A549 (cell line): ENCODE measurements around the gene BFSP1. TPM values are rescaled to one million over a fixed set of nuclear protein-coding genes. Genes with fewer than 3 reads are reported as not detected.

Experiments
- ATAC-seq, 2 experiments: fragments of 200-7000 bp in 1 of 2; fragments of >200 bp in 1 of 2; cut with Nextera tagmentation in 1 of 2; cut with Tn5 transposase in 1 of 2; 3 replicates each; pipeline versions ENCODE4 v1.8.0 to v1.9.1; 2018 to 2020; ENCODE audit warnings: mild to moderate bottlenecking in 1 of 2, moderate library complexity in 1 of 2
- CTCF ChIA-PET: fragments of 300-600 bp; sonication (Branson Sonifier 250); formaldehyde crosslinking; extraction: SDS; loops from one replicate; lab custom pipeline; 2021; ENCODE audit warnings: antibody characterized with exemption, inconsistent platforms; lab: Yijun Ruan, JAX
- POLR2A ChIA-PET: fragments of 350-600 bp; formaldehyde crosslinking; extraction: SDS; loops from one replicate; lab custom pipeline; 2021; ENCODE audit warnings: antibody characterized with exemption, inconsistent platforms; lab: Yijun Ruan, JAX
- DNase-seq, 2 experiments: peaks; one replicate each; pipeline versions ENCODE4 v3.0.0 to v3.0.0-alpha.2; 2011 to 2016; ENCODE audit warnings: low read depth in 1 of 2, low spot score in 1 of 2
- FAIRE-seq: peaks from 2 replicates; lab custom pipeline; 2011; peaks lifted over from hg19 to GRCh38; lab: Jason Lieb, UNC
- H3K27ac ChIP-seq, 2 experiments: fragments of >200 bp; sonication (Bioruptor Twin); formaldehyde crosslinking; 3 replicates each; pipeline ENCODE4 v1.5.1; 2016 to 2017
- H3K4me1 ChIP-seq: fragments of >200 bp; sonication (Bioruptor Twin); formaldehyde crosslinking; 3 replicates; pipeline ENCODE4 v1.6.1; 2016
- H3K4me2 ChIP-seq: fragments of >200 bp; sonication (Bioruptor Twin); formaldehyde crosslinking; 3 replicates; pipeline ENCODE4 v1.6.1; 2016
- H3K4me3 ChIP-seq: fragments of >200 bp; sonication (Bioruptor Twin); formaldehyde crosslinking; 3 replicates; pipeline ENCODE4 v1.5.1; 2016
- H3K9me3 ChIP-seq: fragments of >200 bp; sonication (Bioruptor Twin); formaldehyde crosslinking; 3 replicates; pipeline ENCODE4 v1.6.1; 2016
- CBX2 ChIP-seq: fragments of 200-600 bp; sonication (generic); IDR thresholded peaks from 2 replicates; pipeline ENCODE4 v1.6.1; 2016; ENCODE audit warnings: low read depth, mild to moderate bottlenecking, borderline replicate concordance
- CEBPB ChIP-seq, 2 experiments: fragments of >200 bp in 1 of 2; sonication (Bioruptor Twin) in 1 of 2; formaldehyde crosslinking in 1 of 2; IDR thresholded peaks; 2 replicates each; pipeline ENCODE4 v1.6.1; 2012 to 2016
- EHF ChIP-seq: fragments of 250-450 bp; sonication (Bioruptor Pico); IDR thresholded peaks from 2 replicates; pipeline ENCODE4 v1.5.0; 2020; ENCODE audit warnings: mild to moderate bottlenecking
- EHMT2 ChIP-seq: fragments of 200-600 bp; sonication (generic); IDR thresholded peaks from 2 replicates; pipeline ENCODE4 v1.6.1; 2016; ENCODE audit warnings: antibody characterized with exemption, low read depth, mild to moderate bottlenecking, moderate library complexity
- EP300 ChIP-seq, 2 experiments: fragments of >200 bp; sonication (Bioruptor Twin); formaldehyde crosslinking; IDR thresholded peaks; 2 replicates in 1 of 2; 3 replicates in 1 of 2; pipeline ENCODE4 v1.6.1; 2016 to 2017
- ESRRA ChIP-seq: fragments of 150-350 bp; IDR thresholded peaks from 2 replicates; pipeline ENCODE4 v1.6.1; 2014; ENCODE audit warnings: mild to moderate bottlenecking, low read length, borderline replicate concordance
- FOSL2 ChIP-seq, 2 experiments: fragments of 450-650 bp in 1 of 2; fragments of >200 bp in 1 of 2; sonication (Bioruptor Twin) in 1 of 2; formaldehyde crosslinking; IDR thresholded peaks; 2 replicates each; pipeline versions ENCODE4 v1.5.0 to v1.6.1; 2016 to 2020; ENCODE audit warnings: mild to moderate bottlenecking in 1 of 2, moderate library complexity in 1 of 2
- FOXS1 ChIP-seq: fragments of 250-450 bp; sonication (Bioruptor Pico); IDR thresholded peaks from 2 replicates; pipeline ENCODE4 v1.5.0; 2020; ENCODE audit warnings: mild to moderate bottlenecking, moderate library complexity
- HOXA7 ChIP-seq: fragments of 250-450 bp; sonication (Bioruptor Pico); IDR thresholded peaks from 2 replicates; pipeline ENCODE4 v1.5.0; 2020; ENCODE audit warnings: mild to moderate bottlenecking, moderate library complexity
- HOXB5 ChIP-seq: fragments of 250-450 bp; sonication (Bioruptor Pico); IDR thresholded peaks from 2 replicates; pipeline ENCODE4 v1.5.0; 2020; ENCODE audit warnings: mild to moderate bottlenecking, moderate library complexity
- KDM1A ChIP-seq: fragments of 200-600 bp; sonication (generic); IDR thresholded peaks from 2 replicates; pipeline ENCODE4 v1.6.1; 2016; ENCODE audit warnings: low read depth, mild to moderate bottlenecking
- KDM5A ChIP-seq: fragments of 200-600 bp; sonication (generic); IDR thresholded peaks from 2 replicates; pipeline ENCODE4 v1.6.1; 2016; ENCODE audit warnings: antibody characterized with exemption, mild to moderate bottlenecking
- MAZ ChIP-seq: fragments of 150-350 bp; IDR thresholded peaks from 2 replicates; pipeline ENCODE4 v1.6.1; 2014; ENCODE audit warnings: antibody characterized with exemption, low read depth, low read length, borderline replicate concordance
- MYC ChIP-seq: IDR thresholded peaks from 2 replicates; pipeline ENCODE4 v1.6.1; 2012; ENCODE audit warnings: mild to moderate bottlenecking, inconsistent platforms, low read length, improper control_type of control experiment, borderline replicate concordance
- NFE2L2 ChIP-seq: fragments of 150-350 bp; conservative IDR thresholded peaks from 2 replicates; pipeline ENCODE4 v1.6.1; 2014; ENCODE audit warnings: low read length
- RAD21 ChIP-seq, 2 experiments: fragments of >200 bp in 1 of 2; sonication (Bioruptor Twin) in 1 of 2; formaldehyde crosslinking in 1 of 2; IDR thresholded peaks in 1 of 2; conservative IDR thresholded peaks in 1 of 2; 2 replicates in 1 of 2; 3 replicates in 1 of 2; pipeline ENCODE4 v1.6.1; 2012 to 2018; ENCODE audit warnings: inconsistent platforms in 1 of 2
- RCOR1 ChIP-seq: fragments of 150-350 bp; IDR thresholded peaks from 2 replicates; pipeline ENCODE4 v1.6.1; 2014; ENCODE audit warnings: antibody characterized with exemption, low read length, low read depth
- RFX5 ChIP-seq: fragments of 450-650 bp; IDR thresholded peaks from 2 replicates; pipeline ENCODE4 v1.7.1; 2014; ENCODE audit warnings: antibody characterized with exemption, mild to moderate bottlenecking, moderate library complexity
- TFCP2L1 ChIP-seq: fragments of 250-450 bp; sonication (Bioruptor Pico); IDR thresholded peaks from 2 replicates; pipeline ENCODE4 v1.5.0; 2021; ENCODE audit warnings: mild to moderate bottlenecking
- TP53 ChIP-seq: fragments of 250-450 bp; sonication (Bioruptor Pico); IDR thresholded peaks from 2 replicates; pipeline ENCODE4 v1.5.0; 2021; ENCODE audit warnings: mild to moderate bottlenecking, moderate library complexity
- ZNF302 ChIP-seq: fragments of 250-450 bp; sonication (Bioruptor Pico); IDR thresholded peaks from 2 replicates; pipeline ENCODE4 v1.9.0; 2021; ENCODE audit warnings: inconsistent platforms, mild to moderate bottlenecking, moderate library complexity
- WGBS: methylation state at CpG from one replicate; pipeline ENCODE4 v1.1.6; 2017; ENCODE audit errors: missing lambda C conversion rate; 5-methylcytosine and 5-hydroxymethylcytosine counted together
- polyA plus RNA-seq, 4 experiments: library from polyadenylated mRNA; depleted of rRNA in 3 of 4; stranded (reverse); fragments of >200 nt; fragmentation: RNase III in 1 of 4; extraction: RNeasy Plus Mini Kit Qiagen cat#74134 plus additional on column Dnase treatment in 1 of 4; gene quantifications; 2 replicates in 3 of 4; 3 replicates in 1 of 4; pipeline ENCODE4 v1.2.3, GENCODE V29; 2011 to 2017
- TF ChIP-seq, protein P1 (sequence below): fragments of >200 bp; sonication (Bioruptor Twin); formaldehyde crosslinking; IDR thresholded peaks from 2 replicates; pipeline ENCODE4 v1.6.1; 2016
- TF ChIP-seq, protein P2 (sequence below): fragments of >200 bp; sonication (Bioruptor Twin); formaldehyde crosslinking; IDR thresholded peaks from 3 replicates; pipeline ENCODE4 v1.5.1; 2016
- TF ChIP-seq, protein P3 (sequence below): IDR thresholded peaks from 2 replicates; pipeline ENCODE4 v1.6.1; 2012
- TF ChIP-seq, protein P4 (sequence below): fragments of 450-650 bp; IDR thresholded peaks from 2 replicates; pipeline ENCODE4 v1.6.1; 2014; ENCODE audit warnings: antibody characterized with exemption

The BFSP1 gene
- polyA plus RNA-seq, 2 of the 4 experiments (the other 2 are of a cell fraction): 7.2 to 8.3 TPM

DNA sequence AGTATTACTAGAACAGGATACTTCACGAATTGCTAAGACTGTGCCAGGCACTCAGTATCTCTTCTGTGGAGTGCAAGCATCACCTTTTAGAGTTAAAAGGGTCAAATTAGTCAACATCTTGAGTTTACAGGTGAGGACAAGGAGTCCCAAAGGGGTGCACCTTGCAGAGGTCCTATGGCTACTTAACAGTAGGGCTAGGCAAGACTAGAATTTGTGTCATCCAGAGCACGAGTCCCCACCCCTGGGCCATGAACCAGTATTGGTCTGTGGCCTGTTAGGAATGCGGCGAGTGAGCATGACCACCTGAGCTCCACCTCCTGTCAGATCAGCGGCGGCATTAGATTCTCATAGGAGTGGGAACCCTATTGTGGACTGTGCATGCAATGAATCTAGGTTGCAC lies 28.2 kb upstream of the BFSP1 start:
- TF ChIP-seq HOXB5: no peak
- TF ChIP-seq, protein P1, sequence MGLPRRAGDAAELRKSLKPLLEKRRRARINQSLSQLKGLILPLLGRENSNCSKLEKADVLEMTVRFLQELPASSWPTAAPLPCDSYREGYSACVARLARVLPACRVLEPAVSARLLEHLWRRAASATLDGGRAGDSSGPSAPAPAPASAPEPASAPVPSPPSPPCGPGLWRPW: no peak
- FAIRE-seq: no peak
- no peak for ATAC-seq
- Histone ChIP-seq H3K4me1 (peaks cover 69% of the 10 kb centered on the region), H3K4me2 (peak overlapping the region; percentile 92), H3K4me3 (no peak overlapping the region), H3K27ac (peak overlapping the region; percentile 89 to 96), H3K9me3 (no peaks in the 10 kb centered on the region)
- POLR2A ChIA-PET: interaction anchor here (0.7 to 4.9 kb wide), 5 partner anchors 12 to 297 kb away, joined by 3 to 127 read pairs (median 4); partner anchors contain the start of genes BFSP1 and DSTN
- 82% methylated on average over 6 of the region's 6 CpGs for WGBS
- CTCF ChIA-PET: interaction anchor here (0.6 to 2.5 kb wide), 7 partner anchors 9 to 695 kb away, joined by 3 to 14 read pairs (median 3); no protein-coding TSS in a partner anchor
- no peak for DNase-seq

DNA sequence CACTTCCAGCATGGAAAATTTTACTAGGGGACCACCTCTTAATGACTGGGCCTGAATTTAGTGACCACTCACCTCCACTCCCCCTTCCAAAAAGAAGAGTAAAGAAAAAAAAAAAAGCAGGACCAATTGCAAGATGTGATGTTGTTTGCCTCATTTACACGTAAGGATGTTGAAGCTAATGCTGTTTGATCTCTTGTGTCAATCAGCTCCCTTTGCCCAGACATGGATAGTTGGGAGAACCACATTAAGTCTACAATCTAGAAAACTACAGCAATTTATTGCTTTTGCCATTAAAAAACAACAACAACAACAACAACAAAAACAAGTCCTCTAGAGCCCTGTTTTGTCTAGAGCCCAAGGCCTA lies 27.7 kb upstream of the BFSP1 start:
- POLR2A ChIA-PET: interaction anchor here (0.7 to 4.9 kb wide), 5 partner anchors 12 to 297 kb away, joined by 3 to 127 read pairs (median 4); partner anchors contain the start of genes BFSP1 and DSTN
- DNase-seq (no peak), ATAC-seq (peak; percentile 2 to 7; a peak in 2 of 6 replicates), FAIRE-seq (no peak)
- no peak overlapping the region for H3K4me3 ChIP-seq
- CTCF ChIA-PET: interaction anchor here (0.6 to 3.7 kb wide), 8 partner anchors 9 to 696 kb away, joined by 3 to 30 read pairs (median 3); no protein-coding TSS in a partner anchor
- peak overlapping the region; percentile 92 for H3K4me2 ChIP-seq
- peak overlapping the region; percentile 89 to 96 for H3K27ac ChIP-seq
- WGBS: 22% methylated on average over 1 of the region's 1 CpG
- TF ChIP-seq FOXS1 (0 out of 2 replicates have a peak, but pooled peaks have one; percentile 48), ZNF302 (CRISPR knock-in tag) (0 out of 2 replicates have a peak, but pooled peaks have one; percentile 42), HOXB5 (0 out of 2 replicates have a peak, but pooled peaks have one; percentile 14), EP300 (IDR thresholded peaks at IDR 0.05) (no peak), TFCP2L1 (CRISPR knock-in tag) (no peak), ESRRA (no peak; the same call in 1 of the 2 replicates), EHF (no peak), RCOR1 (no peak), NFE2L2 (0 out of 2 replicates have a peak, but pooled peaks have one; percentile 15), HOXA7 (CRISPR knock-in tag) (peak; percentile 50; the same call in 1 of the 2 replicates)
- TF ChIP-seq, all 56 proteins: peak for 5
- peaks cover 68% of the 10 kb centered on the region for H3K4me1 ChIP-seq
- H3K9me3 ChIP-seq: no peaks in the 10 kb centered on the region

DNA sequence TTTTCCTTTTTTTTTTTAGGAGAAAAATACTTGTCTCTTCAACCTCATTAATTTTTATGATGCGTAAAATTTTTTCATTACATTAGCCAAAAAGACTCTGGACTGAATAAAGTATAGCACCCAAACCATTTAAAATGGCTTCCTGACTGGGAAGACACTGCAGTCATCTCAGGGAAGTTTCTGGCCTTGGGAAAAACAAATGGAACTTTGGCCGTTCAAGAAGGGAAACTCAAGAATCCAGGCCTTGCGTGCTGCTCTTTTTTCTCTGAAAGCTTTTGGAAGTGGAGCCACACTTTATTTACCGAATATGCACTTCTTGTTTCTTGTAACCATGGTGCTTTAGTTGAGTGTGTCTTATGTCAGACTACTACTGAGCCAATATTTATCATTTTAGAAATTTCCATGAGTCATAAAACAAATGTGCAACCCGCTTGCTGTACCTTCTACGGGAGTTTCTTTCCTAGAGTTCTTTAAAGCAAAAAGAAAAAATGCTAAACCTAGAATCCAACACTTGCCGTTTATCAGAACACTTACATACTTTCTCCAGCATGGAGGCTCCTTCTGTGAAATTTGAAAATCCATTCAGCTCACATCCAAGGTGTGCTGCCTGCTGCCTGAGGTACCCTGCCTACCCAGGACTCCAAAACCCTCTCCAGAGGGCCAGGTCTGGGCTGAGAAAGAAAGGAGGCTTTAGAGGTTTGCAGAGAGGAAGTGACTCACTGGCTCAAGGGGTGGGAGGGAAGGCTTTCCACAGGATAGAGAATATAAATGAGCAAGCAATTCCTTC lies 27.2 kb upstream of the BFSP1 start:
- Histone ChIP-seq H3K27ac (peak overlapping the region; percentile 89 to 96), H3K4me3 (peak overlapping the region; percentile 26), H3K4me1 (peaks cover 62% of the 10 kb centered on the region), H3K9me3 (no peaks in the 10 kb centered on the region), H3K4me2 (peak overlapping the region; percentile 92)
- ATAC-seq (peak; percentile 92 to 94), FAIRE-seq (peak; percentile 96), DNase-seq (peak; percentile 92 to 93)
- WGBS: 2% methylated on average over 7 of the region's 7 CpGs
- ChIA-PET CTCF (interaction anchor here (0.7 to 3.7 kb wide), 15 partner anchors 8 to 60 kb away, joined by 3 to 30 read pairs (median 4); partner anchors contain the start of gene DSTN), POLR2A (interaction anchor here (0.7 to 4.9 kb wide), 7 partner anchors 13 to 298 kb away, joined by 3 to 127 read pairs (median 5); partner anchors contain the start of genes BFSP1 and DSTN)
- TF ChIP-seq MAZ (peak; percentile 30; the same call in 1 of the 2 replicates), MYC (no peak), EHMT2 (no peak), KDM5A (no peak), CEBPB (IDR thresholded peaks at IDR 0.05) (peak; percentile 61 to 77; a peak in 3 of 4 replicates), EP300 (IDR thresholded peaks at IDR 0.05) (peak in 1 of 2 experiments; percentile 65; a peak in 2 of 5 replicates), CBX2 (no peak), FOSL2 (IDR thresholded peaks at IDR 0.05) (peak; percentile 75), FOSL2 (CRISPR knock-in tag; IDR thresholded peaks at IDR 0.05) (peak; percentile 98), ZNF302 (CRISPR knock-in tag) (peak; percentile 82), RFX5 (no peak), RAD21 (conservative IDR thresholded peaks at IDR 0.05 in 1 of 2, IDR thresholded peaks at IDR 0.05 in 1 of 2) (no peak; a peak in 4 of 5 replicates), KDM1A (no peak), TP53 (no peak; the same call in 1 of the 2 replicates), HOXA7 (CRISPR knock-in tag) (0 out of 2 replicates have a peak, but pooled peaks have one; percentile 11)
- TF ChIP-seq, protein P2, sequence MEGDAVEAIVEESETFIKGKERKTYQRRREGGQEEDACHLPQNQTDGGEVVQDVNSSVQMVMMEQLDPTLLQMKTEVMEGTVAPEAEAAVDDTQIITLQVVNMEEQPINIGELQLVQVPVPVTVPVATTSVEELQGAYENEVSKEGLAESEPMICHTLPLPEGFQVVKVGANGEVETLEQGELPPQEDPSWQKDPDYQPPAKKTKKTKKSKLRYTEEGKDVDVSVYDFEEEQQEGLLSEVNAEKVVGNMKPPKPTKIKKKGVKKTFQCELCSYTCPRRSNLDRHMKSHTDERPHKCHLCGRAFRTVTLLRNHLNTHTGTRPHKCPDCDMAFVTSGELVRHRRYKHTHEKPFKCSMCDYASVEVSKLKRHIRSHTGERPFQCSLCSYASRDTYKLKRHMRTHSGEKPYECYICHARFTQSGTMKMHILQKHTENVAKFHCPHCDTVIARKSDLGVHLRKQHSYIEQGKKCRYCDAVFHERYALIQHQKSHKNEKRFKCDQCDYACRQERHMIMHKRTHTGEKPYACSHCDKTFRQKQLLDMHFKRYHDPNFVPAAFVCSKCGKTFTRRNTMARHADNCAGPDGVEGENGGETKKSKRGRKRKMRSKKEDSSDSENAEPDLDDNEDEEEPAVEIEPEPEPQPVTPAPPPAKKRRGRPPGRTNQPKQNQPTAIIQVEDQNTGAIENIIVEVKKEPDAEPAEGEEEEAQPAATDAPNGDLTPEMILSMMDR: no peak
- TF ChIP-seq, protein P3, sequence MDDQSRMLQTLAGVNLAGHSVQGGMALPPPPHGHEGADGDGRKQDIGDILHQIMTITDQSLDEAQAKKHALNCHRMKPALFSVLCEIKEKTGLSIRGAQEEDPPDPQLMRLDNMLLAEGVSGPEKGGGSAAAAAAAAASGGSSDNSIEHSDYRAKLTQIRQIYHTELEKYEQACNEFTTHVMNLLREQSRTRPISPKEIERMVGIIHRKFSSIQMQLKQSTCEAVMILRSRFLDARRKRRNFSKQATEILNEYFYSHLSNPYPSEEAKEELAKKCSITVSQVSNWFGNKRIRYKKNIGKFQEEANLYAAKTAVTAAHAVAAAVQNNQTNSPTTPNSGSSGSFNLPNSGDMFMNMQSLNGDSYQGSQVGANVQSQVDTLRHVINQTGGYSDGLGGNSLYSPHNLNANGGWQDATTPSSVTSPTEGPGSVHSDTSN: no peak
- TF ChIP-seq, protein P4, sequence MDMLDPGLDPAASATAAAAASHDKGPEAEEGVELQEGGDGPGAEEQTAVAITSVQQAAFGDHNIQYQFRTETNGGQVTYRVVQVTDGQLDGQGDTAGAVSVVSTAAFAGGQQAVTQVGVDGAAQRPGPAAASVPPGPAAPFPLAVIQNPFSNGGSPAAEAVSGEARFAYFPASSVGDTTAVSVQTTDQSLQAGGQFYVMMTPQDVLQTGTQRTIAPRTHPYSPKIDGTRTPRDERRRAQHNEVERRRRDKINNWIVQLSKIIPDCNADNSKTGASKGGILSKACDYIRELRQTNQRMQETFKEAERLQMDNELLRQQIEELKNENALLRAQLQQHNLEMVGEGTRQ: no peak
- TF ChIP-seq, protein P1: no peak
